H1 (cell line): ENCODE measurements around the gene CD38. TPM values are rescaled to one million over a fixed set of nuclear protein-coding genes. Genes with fewer than 3 reads are reported as not detected.

Experiments
- ATF2 ChIP-seq: IDR thresholded peaks from 2 replicates; pipeline ENCODE4 v1.6.1; 2012; ENCODE audit warnings: low read length, inconsistent platforms
- CHD1 ChIP-seq: IDR thresholded peaks from 2 replicates; pipeline ENCODE4 v1.6.1; 2012; ENCODE audit warnings: low read depth, low read length, improper control_type of control experiment
- FOSL1 ChIP-seq: IDR thresholded peaks from 2 replicates; pipeline ENCODE4 v1.6.1; 2011; ENCODE audit warnings: mild to moderate bottlenecking, low read depth, low read length, moderate library complexity; ENCODE audit not compliant: insufficient read depth
- HDAC6 ChIP-seq: IDR thresholded peaks from one replicate; pipeline ENCODE4 v1.7.1; 2012; ENCODE audit warnings: low read depth, mild to moderate bottlenecking, inconsistent platforms, low read length, moderate library complexity
- POLR2AphosphoS5 ChIP-seq: IDR thresholded peaks from 2 replicates; pipeline ENCODE4 v1.6.1; 2011; ENCODE audit warnings: low read depth, low read length
- YY1 ChIP-seq: IDR thresholded peaks from 2 replicates; pipeline ENCODE4 v1.6.1; 2011; ENCODE audit warnings: low read depth, mild to moderate bottlenecking, low read length
- polyA plus RNA-seq, 7 experiments: library from polyadenylated mRNA; depleted of rRNA in 3 of 7; stranded (reverse) in 5 of 7; unstranded in 2 of 7; fragments of >200 nt in 5 of 7; fragments of 200-250 nt in 2 of 7; gene quantifications; 1 replicate in 5 of 7; 2 replicates in 1 of 7; 4 replicates in 1 of 7; pipeline versions ENCODE4 v1.2.1 to v1.2.3, GENCODE V29; 2011 to 2013; ENCODE audit warnings: missing spikeins in 2 of 7, mixed read lengths in 2 of 7
- total RNA-seq: library from RNA; stranded (reverse); fragmentation: NEBNext Ultra II Directional; extraction: Animal tissue kit (Norgen Biotek cat#: 25700); gene quantifications from 2 replicates; pipeline ENCODE4 v1.2.1, GENCODE V29; 2021

Gene CD38
- total and polyA plus RNA-seq, 2 of the 8 experiments (the other 6 are each of a cell fraction or from before 2014, with no cell fraction given): 0.14 to 0.24 TPM

- TF ChIP-seq ATF2: no peak
- no peak for TF ChIP-seq YY1
- TF ChIP-seq POLR2AphosphoS5: no peak
- TF ChIP-seq HDAC6: no peak
- no peak for TF ChIP-seq FOSL1
- no peak for TF ChIP-seq CHD1
These were observed 115.8 kb downstream of the CD38 start (continued) for GRCh38 chr4:15893962-15894361.
